Measurements from ENCODE around the gene USH2A.

DNA sequence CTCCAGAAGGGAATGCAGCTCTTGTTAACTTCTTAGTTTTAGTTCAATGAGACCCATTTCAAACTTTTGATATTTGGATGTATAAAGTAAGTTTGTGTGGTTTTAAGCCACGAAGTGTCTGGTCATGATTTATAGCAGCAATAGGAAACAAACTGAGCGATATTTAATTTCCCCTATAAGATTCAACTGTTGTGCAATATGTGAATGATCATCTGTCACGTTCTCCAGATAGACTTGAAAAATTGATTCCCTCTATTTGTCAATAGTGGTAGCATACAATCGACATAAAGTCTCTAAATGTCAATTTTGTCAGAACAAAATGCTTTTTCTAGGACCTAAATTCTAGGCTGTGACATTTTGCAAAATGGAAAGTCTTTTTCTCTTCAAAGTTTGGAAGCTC is 616.0 kb downstream of the USH2A start:
- TF ChIP-seq, protein P1, sequence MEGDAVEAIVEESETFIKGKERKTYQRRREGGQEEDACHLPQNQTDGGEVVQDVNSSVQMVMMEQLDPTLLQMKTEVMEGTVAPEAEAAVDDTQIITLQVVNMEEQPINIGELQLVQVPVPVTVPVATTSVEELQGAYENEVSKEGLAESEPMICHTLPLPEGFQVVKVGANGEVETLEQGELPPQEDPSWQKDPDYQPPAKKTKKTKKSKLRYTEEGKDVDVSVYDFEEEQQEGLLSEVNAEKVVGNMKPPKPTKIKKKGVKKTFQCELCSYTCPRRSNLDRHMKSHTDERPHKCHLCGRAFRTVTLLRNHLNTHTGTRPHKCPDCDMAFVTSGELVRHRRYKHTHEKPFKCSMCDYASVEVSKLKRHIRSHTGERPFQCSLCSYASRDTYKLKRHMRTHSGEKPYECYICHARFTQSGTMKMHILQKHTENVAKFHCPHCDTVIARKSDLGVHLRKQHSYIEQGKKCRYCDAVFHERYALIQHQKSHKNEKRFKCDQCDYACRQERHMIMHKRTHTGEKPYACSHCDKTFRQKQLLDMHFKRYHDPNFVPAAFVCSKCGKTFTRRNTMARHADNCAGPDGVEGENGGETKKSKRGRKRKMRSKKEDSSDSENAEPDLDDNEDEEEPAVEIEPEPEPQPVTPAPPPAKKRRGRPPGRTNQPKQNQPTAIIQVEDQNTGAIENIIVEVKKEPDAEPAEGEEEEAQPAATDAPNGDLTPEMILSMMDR (IDR thresholded peaks at IDR 0.05; ENCODE audit: insufficient read depth, low read length, poor library complexity, severe bottlenecking): no peak
- TF ChIP-seq EZH2phosphoT487 (conservative IDR thresholded peaks at IDR 0.05; ENCODE audit: low read length): no peak

Data from SU-DHL-6 (cell line).